ENCODE results near the gene TNP2. TPM values are rescaled to one million over a fixed set of nuclear protein-coding genes. Genes with fewer than 3 reads are reported as not detected.

Gene TNP2
- polyA plus RNA-seq, 2 donors = not detected

DNA sequence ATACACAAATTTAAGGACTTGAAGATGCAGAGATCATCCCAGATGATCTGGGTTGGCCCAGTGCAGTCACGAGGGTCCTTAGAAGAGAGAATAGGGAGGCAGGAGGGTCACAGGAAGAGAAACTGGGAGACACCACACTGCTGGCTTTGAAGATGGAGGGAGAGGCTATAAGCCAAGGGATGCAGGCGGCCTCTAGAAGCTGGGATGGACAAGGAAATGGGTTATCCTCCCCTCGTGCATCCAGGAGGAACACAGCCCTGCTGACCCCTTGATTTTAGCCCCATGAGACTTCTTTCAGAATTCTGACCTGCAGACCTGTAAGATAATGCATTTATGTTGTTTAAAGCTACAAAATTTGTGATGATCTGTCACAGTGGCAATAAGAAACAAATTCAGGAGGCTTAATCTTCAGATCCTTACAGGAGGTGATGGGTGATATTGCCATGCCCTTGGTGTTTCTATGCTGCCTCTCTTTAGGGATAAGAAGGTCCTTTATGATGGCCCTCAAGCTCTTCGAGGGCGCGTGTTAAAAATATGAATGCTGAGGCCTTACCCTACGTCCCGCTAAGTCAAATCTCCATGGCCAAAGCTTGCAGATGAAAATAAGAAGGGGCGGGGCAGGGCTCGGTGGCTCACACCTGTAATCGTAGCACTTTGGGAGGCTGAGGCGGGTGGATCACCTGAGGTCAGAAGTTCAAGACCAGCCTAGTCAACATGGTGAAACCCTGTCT, 8.6 kb upstream of the TNP2 start:
- Histone ChIP-seq H3K27ac (ENCODE audit: low read depth in 2 of 2, low read length in 1 of 2) (no peak overlapping the region), H3K27me3 (ENCODE audit: control insufficient read depth in 1 of 2, insufficient read depth in 2 of 2, low read length in 2 of 2) (no peaks in the 10 kb centered on the region), H3K36me3 (ENCODE audit: control insufficient read depth in 2 of 2, insufficient read depth in 2 of 2, low read length in 1 of 2) (no peaks in the 10 kb centered on the region), H3K4me3 (ENCODE audit: low read depth in 1 of 2, low read length in 2 of 2) (no peak overlapping the region), H3K9me3 (ENCODE audit: control insufficient read depth in 2 of 2, insufficient read depth in 1 of 2, low read depth in 1 of 2, low read length in 1 of 2) (no peaks in the 10 kb centered on the region), H3K4me1 (ENCODE audit: control insufficient read depth in 2 of 2, insufficient read depth in 2 of 2, low read length in 1 of 2) (no peaks in the 10 kb centered on the region)
- 88 to 90% methylated on average over 12 of the region's 12 CpGs for WGBS, 2 donors

- H3K4me1 ChIP-seq (ENCODE audit: control insufficient read depth in 2 of 2, insufficient read depth in 2 of 2, low read length in 1 of 2) = peaks cover 0 to 5% of the 10 kb centered on the region in 2 donors
- no peaks in the 10 kb centered on the region for H3K27me3 ChIP-seq (ENCODE audit: control insufficient read depth in 1 of 2, insufficient read depth in 2 of 2, low read length in 2 of 2)
- no peaks in the 10 kb centered on the region for H3K36me3 ChIP-seq (ENCODE audit: control insufficient read depth in 2 of 2, insufficient read depth in 2 of 2, low read length in 1 of 2)
- H3K4me3 ChIP-seq (ENCODE audit: low read depth in 1 of 2, low read length in 2 of 2) = no peak overlapping the region
- no peaks in the 10 kb centered on the region for H3K9me3 ChIP-seq (ENCODE audit: control insufficient read depth in 2 of 2, insufficient read depth in 1 of 2, low read depth in 1 of 2, low read length in 1 of 2)
- WGBS, 2 donors = 82 to 83% methylated on average over 11 of the region's 11 CpGs
- no peak overlapping the region for H3K27ac ChIP-seq (ENCODE audit: low read depth in 2 of 2, low read length in 1 of 2)
Observed at GRCh38 chr16:11276896-11277593, 7.9 kb upstream of the TNP2 start.

DNA sequence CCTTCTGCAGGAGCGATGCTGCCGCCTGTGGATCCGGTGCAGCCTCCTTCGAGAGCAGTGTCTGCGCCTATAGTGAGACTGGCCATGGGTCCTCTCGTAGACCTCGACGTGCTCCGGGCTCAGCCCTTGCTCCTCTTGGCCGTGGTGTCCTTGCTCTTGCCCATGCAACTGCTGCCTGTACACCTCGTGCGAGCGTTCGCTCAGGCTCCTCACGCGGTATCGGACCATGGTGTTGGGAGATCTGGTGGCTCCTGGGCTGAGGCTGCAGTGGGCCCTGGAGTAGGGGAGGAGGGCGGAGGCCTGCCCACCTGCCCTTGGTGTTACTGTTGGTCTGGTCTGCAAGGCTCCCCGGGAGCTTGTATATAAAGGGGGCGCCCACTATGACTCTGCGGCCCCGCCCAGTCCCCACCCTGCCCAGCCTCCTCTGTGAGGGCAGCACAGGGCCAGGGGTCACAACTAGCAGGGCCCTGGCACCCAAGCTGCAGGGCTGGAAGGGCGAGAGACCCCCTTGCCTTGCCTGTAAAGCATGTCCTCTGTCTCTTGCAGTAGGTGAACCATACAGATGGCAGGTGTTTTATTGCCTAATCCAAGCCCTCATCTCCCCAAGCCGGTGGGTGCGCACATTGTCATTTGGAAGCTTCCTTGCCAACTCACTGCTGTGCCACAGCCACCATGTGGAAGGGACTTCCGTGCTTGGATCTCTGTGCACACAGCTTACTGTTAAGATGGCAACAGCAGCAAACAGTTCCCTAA, 7.2 kb upstream of the TNP2 start, which contains the start of gene PRM2:
PRM2 (minus strand) TSS at position 338 of the 753 bp plus-strand sequence; CDS start at position 228, 110 bp downstream.
- whole genome bisulfite sequencing, 2 donors = 92% methylated on average over 26 of the region's 26 CpGs
- peaks cover 0 to 5% of the 10 kb centered on the region in 2 donors for H3K4me1 ChIP-seq (ENCODE audit: control insufficient read depth in 2 of 2, insufficient read depth in 2 of 2, low read length in 1 of 2)
- H3K27me3 ChIP-seq (ENCODE audit: control insufficient read depth in 1 of 2, insufficient read depth in 2 of 2, low read length in 2 of 2) = no peaks in the 10 kb centered on the region
- H3K36me3 ChIP-seq (ENCODE audit: control insufficient read depth in 2 of 2, insufficient read depth in 2 of 2, low read length in 1 of 2) = no peaks in the 10 kb centered on the region
- H3K9me3 ChIP-seq (ENCODE audit: control insufficient read depth in 2 of 2, insufficient read depth in 1 of 2, low read depth in 1 of 2, low read length in 1 of 2) = no peaks in the 10 kb centered on the region
- no peak within 1 kb of the TSS for H3K27ac ChIP-seq (ENCODE audit: low read depth in 2 of 2, low read length in 1 of 2)
- H3K4me3 ChIP-seq (ENCODE audit: low read depth in 1 of 2, low read length in 2 of 2) = no peak within 1 kb of the TSS

GRCh38 chr16:11274964-11275363, 5.8 kb upstream of the TNP2 start:
- Histone ChIP-seq H3K36me3 (ENCODE audit: control insufficient read depth in 2 of 2, insufficient read depth in 2 of 2, low read length in 1 of 2) (no peaks in the 10 kb centered on the region), H3K9me3 (ENCODE audit: control insufficient read depth in 2 of 2, insufficient read depth in 1 of 2, low read depth in 1 of 2, low read length in 1 of 2) (no peaks in the 10 kb centered on the region), H3K4me1 (ENCODE audit: control insufficient read depth in 2 of 2, insufficient read depth in 2 of 2, low read length in 1 of 2) (peaks cover 0 to 5% of the 10 kb centered on the region in 2 donors), H3K4me3 (ENCODE audit: low read depth in 1 of 2, low read length in 2 of 2) (no peak overlapping the region), H3K27me3 (ENCODE audit: control insufficient read depth in 1 of 2, insufficient read depth in 2 of 2, low read length in 2 of 2) (no peaks in the 10 kb centered on the region), H3K27ac (ENCODE audit: low read depth in 2 of 2, low read length in 1 of 2) (no peak overlapping the region)
- 93% methylated on average over 7 of the region's 7 CpGs for WGBS, 2 donors

DNA sequence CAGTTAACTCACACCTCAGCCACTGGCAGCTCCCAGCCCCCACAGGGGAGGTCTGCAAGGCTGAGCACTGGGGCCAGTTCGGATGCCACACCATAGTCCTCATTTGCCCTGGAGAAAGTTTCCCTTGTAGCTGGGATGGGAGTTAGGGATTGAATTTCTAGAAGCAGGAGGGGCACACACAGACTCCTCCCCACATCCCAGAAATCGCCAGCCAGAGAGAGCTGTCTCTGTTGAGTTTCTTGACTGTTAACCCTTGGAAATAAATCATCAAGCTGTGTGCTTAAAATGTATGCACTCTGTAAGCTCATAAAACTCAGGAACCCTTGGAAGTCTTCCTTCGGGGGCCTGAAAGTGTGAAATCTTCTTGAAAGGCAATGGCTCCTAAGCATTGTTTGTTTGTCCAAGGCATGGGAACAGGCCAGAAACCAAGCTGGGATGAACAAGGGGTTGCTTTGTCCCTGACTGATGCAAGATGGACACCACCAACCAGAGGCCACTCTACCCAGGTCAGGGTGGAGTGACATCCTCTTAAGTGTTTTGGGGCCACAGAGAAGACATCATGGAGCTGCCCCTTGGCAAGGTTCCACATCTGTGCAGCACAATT, 4.7 kb upstream of the TNP2 start:
- no peak overlapping the region for H3K4me3 ChIP-seq (ENCODE audit: low read depth in 1 of 2, low read length in 2 of 2)
- no peaks in the 10 kb centered on the region for H3K27me3 ChIP-seq (ENCODE audit: control insufficient read depth in 1 of 2, insufficient read depth in 2 of 2, low read length in 2 of 2)
- H3K27ac ChIP-seq (ENCODE audit: low read depth in 2 of 2, low read length in 1 of 2) = no peak overlapping the region
- H3K4me1 ChIP-seq (ENCODE audit: control insufficient read depth in 2 of 2, insufficient read depth in 2 of 2, low read length in 1 of 2) = peaks cover 0 to 5% of the 10 kb centered on the region in 2 donors
- WGBS, 2 donors = 64 to 72% methylated on average over 3 of the region's 3 CpGs
- H3K36me3 ChIP-seq (ENCODE audit: control insufficient read depth in 2 of 2, insufficient read depth in 2 of 2, low read length in 1 of 2) = no peaks in the 10 kb centered on the region
- no peaks in the 10 kb centered on the region for H3K9me3 ChIP-seq (ENCODE audit: control insufficient read depth in 2 of 2, insufficient read depth in 1 of 2, low read depth in 1 of 2, low read length in 1 of 2)

DNA sequence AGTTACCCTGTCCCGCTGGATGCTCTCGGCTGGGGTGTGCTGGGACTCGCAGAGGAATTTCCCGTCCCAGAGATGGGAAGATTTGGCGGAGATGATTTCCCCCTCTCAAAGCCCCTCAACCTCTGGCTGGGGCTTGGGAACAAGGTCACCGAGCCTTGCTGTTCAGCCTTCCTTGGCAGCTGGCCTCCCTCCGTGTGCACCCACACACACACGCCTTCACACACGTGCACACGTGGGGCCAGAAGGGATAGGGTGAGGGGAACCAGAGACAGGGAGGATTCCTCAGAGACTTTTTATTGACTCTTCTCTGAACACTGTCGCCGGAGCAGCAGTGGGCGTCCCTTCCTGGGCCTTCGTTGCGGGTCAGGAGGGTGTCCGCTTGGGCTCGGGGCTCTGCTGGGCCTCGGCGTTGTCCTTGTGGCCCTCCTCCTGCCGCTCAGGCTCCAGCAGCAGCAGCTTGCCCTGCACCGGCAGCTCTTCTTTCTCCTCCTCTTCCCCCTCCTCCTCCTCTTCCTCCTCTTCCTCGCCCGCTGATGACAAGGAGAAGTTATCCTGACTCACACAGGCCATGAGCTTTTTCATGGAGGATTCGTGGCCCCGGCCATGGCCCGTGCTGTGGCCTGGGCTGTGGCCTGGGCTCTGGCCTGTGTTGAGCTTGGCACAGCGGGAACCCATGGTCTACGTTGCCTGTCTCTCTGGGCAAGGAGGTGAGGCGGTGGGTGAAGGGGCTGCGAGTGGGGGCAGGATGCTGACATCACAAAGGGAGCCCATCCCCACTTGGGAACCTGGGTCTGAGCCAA, 4.0 kb upstream of the TNP2 start, which contains the start of gene PRM3:
PRM3 (minus strand) TSS at position 709 of the 800 bp plus-strand sequence; CDS start at position 675, 34 bp downstream.
- WGBS, 2 donors = 80 to 81% methylated on average over 30 of the region's 30 CpGs
- H3K27me3 ChIP-seq (ENCODE audit: control insufficient read depth in 1 of 2, insufficient read depth in 2 of 2, low read length in 2 of 2) = no peaks in the 10 kb centered on the region
- peaks cover 0 to 5% of the 10 kb centered on the region in 2 donors for H3K4me1 ChIP-seq (ENCODE audit: control insufficient read depth in 2 of 2, insufficient read depth in 2 of 2, low read length in 1 of 2)
- H3K36me3 ChIP-seq (ENCODE audit: control insufficient read depth in 2 of 2, insufficient read depth in 2 of 2, low read length in 1 of 2) = no peaks in the 10 kb centered on the region
- H3K27ac ChIP-seq (ENCODE audit: low read depth in 2 of 2, low read length in 1 of 2) = no peak within 1 kb of the TSS
- H3K4me3 ChIP-seq (ENCODE audit: low read depth in 1 of 2, low read length in 2 of 2) = no peak within 1 kb of the TSS
- no peaks in the 10 kb centered on the region for H3K9me3 ChIP-seq (ENCODE audit: control insufficient read depth in 2 of 2, insufficient read depth in 1 of 2, low read depth in 1 of 2, low read length in 1 of 2)

GRCh38 chr16:11272484-11272883, 3.4 kb upstream of the TNP2 start:
- WGBS, 2 donors = 69 to 70% methylated on average over 6 of the region's 6 CpGs
- Histone ChIP-seq H3K4me3 (ENCODE audit: low read depth in 1 of 2, low read length in 2 of 2) (no peak overlapping the region), H3K9me3 (ENCODE audit: control insufficient read depth in 2 of 2, insufficient read depth in 1 of 2, low read depth in 1 of 2, low read length in 1 of 2) (no peaks in the 10 kb centered on the region), H3K27ac (ENCODE audit: low read depth in 2 of 2, low read length in 1 of 2) (no peak overlapping the region), H3K4me1 (ENCODE audit: control insufficient read depth in 2 of 2, insufficient read depth in 2 of 2, low read length in 1 of 2) (peaks cover 0 to 5% of the 10 kb centered on the region in 2 donors), H3K36me3 (ENCODE audit: control insufficient read depth in 2 of 2, insufficient read depth in 2 of 2, low read length in 1 of 2) (no peaks in the 10 kb centered on the region), H3K27me3 (ENCODE audit: control insufficient read depth in 1 of 2, insufficient read depth in 2 of 2, low read length in 2 of 2) (no peaks in the 10 kb centered on the region)

DNA sequence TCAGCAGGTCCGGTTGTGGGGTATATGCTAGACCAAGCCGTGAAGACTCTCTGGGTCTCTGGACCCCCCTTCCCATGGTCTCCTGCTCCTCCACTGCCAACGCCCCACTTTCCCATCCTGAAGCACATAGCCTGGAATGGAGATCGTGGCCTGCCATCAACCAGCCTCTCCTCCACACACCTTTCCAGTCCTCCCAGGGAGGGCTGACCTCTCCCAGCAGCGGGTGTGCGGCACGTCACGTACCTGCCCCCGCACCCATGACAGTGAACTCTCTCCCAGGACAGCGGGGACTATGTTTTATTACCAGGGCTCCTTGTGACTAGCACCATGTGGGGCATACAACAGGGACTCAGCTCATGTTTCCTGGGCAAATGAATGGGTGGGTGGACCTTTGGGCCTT, 2.5 kb upstream of the TNP2 start:
- H3K9me3 ChIP-seq (ENCODE audit: control insufficient read depth in 2 of 2, insufficient read depth in 1 of 2, low read depth in 1 of 2, low read length in 1 of 2) = no peaks in the 10 kb centered on the region
- peaks cover 0 to 5% of the 10 kb centered on the region in 2 donors for H3K4me1 ChIP-seq (ENCODE audit: control insufficient read depth in 2 of 2, insufficient read depth in 2 of 2, low read length in 1 of 2)
- WGBS, 2 donors = 97 to 98% methylated on average over 10 of the region's 10 CpGs
- no peak overlapping the region for H3K27ac ChIP-seq (ENCODE audit: low read depth in 2 of 2, low read length in 1 of 2)
- H3K27me3 ChIP-seq (ENCODE audit: control insufficient read depth in 1 of 2, insufficient read depth in 2 of 2, low read length in 2 of 2) = no peaks in the 10 kb centered on the region
- H3K4me3 ChIP-seq (ENCODE audit: low read depth in 1 of 2, low read length in 2 of 2) = no peak overlapping the region
- no peaks in the 10 kb centered on the region for H3K36me3 ChIP-seq (ENCODE audit: control insufficient read depth in 2 of 2, insufficient read depth in 2 of 2, low read length in 1 of 2)

All from esophagus (tissue), 2 donors.